Transverse colon (tissue), 4 donors: ENCODE data around the gene CYB561.

Source experiments
- CTCF ChIP-seq, 5 experiments: fragments of 200-600 bp in 3 of 5; fragments of 450-650 bp in 2 of 5; sonication (generic) in 3 of 5; IDR thresholded peaks; 1 replicate in 2 of 5; 2 replicates in 3 of 5; pipeline ENCODE4 v1.5.1; 2016 to 2017; ENCODE audit warnings: antibody characterized with exemption in 5 of 5, inconsistent platforms in 3 of 5, mild to moderate bottlenecking in 2 of 5, moderate library complexity in 1 of 5
- EP300 ChIP-seq: sonication (generic); formaldehyde crosslinking; IDR thresholded peaks from one replicate; pipeline ENCODE4 v1.6.1; 2017; ENCODE audit warnings: antibody characterized with exemption, low read depth
- POLR2A ChIP-seq: fragments of 450-650 bp; IDR thresholded peaks from one replicate; pipeline ENCODE4 v1.6.1; 2016; ENCODE audit warnings: antibody characterized with exemption, mild to moderate bottlenecking, moderate library complexity
- POLR2AphosphoS5 ChIP-seq, 3 donors: sonication (generic); formaldehyde crosslinking; IDR thresholded peaks; one replicate each; pipeline ENCODE4 v1.6.1; 2016; ENCODE audit warnings: antibody characterized with exemption in 3 of 3

- TF ChIP-seq CTCF (IDR thresholded peaks at IDR 0.05) (no peak), POLR2A (no peak), POLR2AphosphoS5 (IDR thresholded peaks at IDR 0.05) (no peak), EP300 (no peak)
Measured at GRCh38 chr17:63488851-63489250, 42.7 kb upstream of the CYB561 start.
